ENCODE results near the gene ZKSCAN3.
A peak's percentile ranks its signal among the peaks of the same experiment; 100 is the strongest.
"Not testable (repeated sequence)": the region's sequence is repeated elsewhere in the genome, so short reads cannot be mapped to it uniquely, and the experiment has no call there.

Gene ZKSCAN3

GRCh38 chr6:28343898-28344677 lies 5.7 kb upstream of the ZKSCAN3 start:
- DNase-seq (ENCODE audit: low spot score): no peak

GRCh38 chr6:28345201-28345600 lies 4.5 kb upstream of the ZKSCAN3 start:
- DNase-seq (ENCODE audit: low spot score): no peak

- no peak for DNase-seq (ENCODE audit: low spot score)
These were observed 2.6 kb upstream of the ZKSCAN3 start for GRCh38 chr6:28347119-28347518.

- DNase-seq (ENCODE audit: low spot score): no peak
These were observed 329 bp upstream of the ZKSCAN3 start for GRCh38 chr6:28349344-28349891.

GRCh38 chr6:28351087-28351486 lies 1.3 kb downstream of the ZKSCAN3 start:
- no peak for DNase-seq (ENCODE audit: low spot score)

- DNase-seq (ENCODE audit: low spot score): no peak
These were observed 1.8 kb downstream of the ZKSCAN3 start for GRCh38 chr6:28351493-28351925.

- no peak for DNase-seq (ENCODE audit: low spot score)
These were observed 3.6 kb downstream of the ZKSCAN3 start for GRCh38 chr6:28353356-28353755.

- peak; percentile 55 for DNase-seq (ENCODE audit: low spot score)
These were observed 4.4 kb downstream of the ZKSCAN3 start for GRCh38 chr6:28353981-28354676.

- no peak for DNase-seq (ENCODE audit: low spot score)
These were observed 5.2 kb downstream of the ZKSCAN3 start for GRCh38 chr6:28354688-28355554.

- peak; percentile 91 for DNase-seq (ENCODE audit: low spot score)
These were observed 6.3 kb downstream of the ZKSCAN3 start for GRCh38 chr6:28355743-28356665.

GRCh38 chr6:28356666-28357020 lies 6.9 kb downstream of the ZKSCAN3 start:
- DNase-seq (ENCODE audit: low spot score): no peak

- DNase-seq (ENCODE audit: low spot score): no peak
These were observed 7.3 kb downstream of the ZKSCAN3 start for GRCh38 chr6:28357036-28357435.

GRCh38 chr6:28359562-28359961 lies 9.8 kb downstream of the ZKSCAN3 start:
- DNase-seq (ENCODE audit: low spot score): not testable (repeated sequence)

- no peak for DNase-seq (ENCODE audit: low spot score)
These were observed 11.2 kb downstream of the ZKSCAN3 start for GRCh38 chr6:28360961-28361360.

- not testable (repeated sequence) for DNase-seq (ENCODE audit: low spot score)
These were observed 15.8 kb downstream of the ZKSCAN3 start for GRCh38 chr6:28365590-28365989.

- DNase-seq (ENCODE audit: low spot score): no peak
These were observed 18.8 kb downstream of the ZKSCAN3 start for GRCh38 chr6:28368522-28368921.

GRCh38 chr6:28369463-28369862 lies 19.7 kb downstream of the ZKSCAN3 start:
- no peak for DNase-seq (ENCODE audit: low spot score)

- DNase-seq (ENCODE audit: low spot score): no peak
These were observed 20.7 kb downstream of the ZKSCAN3 start for GRCh38 chr6:28370440-28370839.

- no peak for DNase-seq (ENCODE audit: low spot score)
These were observed 21.5 kb downstream of the ZKSCAN3 start for GRCh38 chr6:28371280-28371679.

GRCh38 chr6:28371706-28372451 lies 22.1 kb downstream of the ZKSCAN3 start:
- peak; percentile 80 for DNase-seq (ENCODE audit: low spot score)

Data from kidney tubule cell (primary cell).